HG03066 (cell line): ENCODE results near the gene CCDC157.
A peak's percentile ranks its signal among the peaks of the same experiment; 100 is the strongest.

Experiments used
- ATAC-seq: cut with Tn5 transposase; IDR thresholded peaks from one replicate; pipeline ENCODE4 v1.9.1; 2021; ENCODE audit warnings: low read depth; ENCODE audit not compliant: unreplicated experiment

The CCDC157 gene

GRCh38 chr22:30356449-30357235 is at the start of gene CCDC157, which contains the start of gene SF3A1:
Gene CCDC157 (plus strand): TSS chr22:30357007. CDS start chr22:30366001, 8,994 bp downstream.
Gene SF3A1 (minus strand): TSS chr22:30356894. CDS start chr22:30356792, 102 bp downstream.
- peak; percentile 91 for ATAC-seq

DNA sequence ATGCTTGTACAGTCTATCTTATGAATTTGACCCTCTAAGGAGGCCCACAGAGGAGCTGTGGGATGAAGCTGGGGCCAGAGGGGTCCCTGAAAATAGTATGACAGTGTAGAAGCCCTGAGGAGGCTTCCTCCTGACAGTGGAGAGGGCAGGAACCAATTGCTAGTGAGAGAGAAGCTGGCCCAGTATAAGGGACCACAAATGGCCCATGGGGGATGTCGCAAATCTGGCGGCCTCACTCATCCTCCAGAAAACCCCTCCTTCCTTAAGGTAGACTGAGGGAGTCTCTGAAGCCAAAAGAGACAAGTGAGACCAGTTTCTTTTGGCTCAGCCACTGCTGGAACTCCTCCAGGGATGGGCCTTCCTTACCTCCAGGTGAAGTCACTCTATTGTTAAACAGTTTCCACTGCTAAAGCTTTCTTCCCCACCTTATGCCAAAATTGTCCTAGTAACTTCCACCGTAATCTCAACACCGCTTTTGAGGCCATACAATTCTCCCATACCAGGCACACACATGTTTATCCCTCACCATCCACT is 49.7 kb upstream of the CCDC157 start:
- no peak for ATAC-seq

GRCh38 chr22:30308093-30308492 is 48.7 kb upstream of the CCDC157 start:
- ATAC-seq = no peak

- ATAC-seq = no peak
These were observed 48.1 kb upstream of the CCDC157 start for GRCh38 chr22:30308518-30309230.

- ATAC-seq = no peak
These were observed 46.7 kb upstream of the CCDC157 start for GRCh38 chr22:30309951-30310741.

DNA sequence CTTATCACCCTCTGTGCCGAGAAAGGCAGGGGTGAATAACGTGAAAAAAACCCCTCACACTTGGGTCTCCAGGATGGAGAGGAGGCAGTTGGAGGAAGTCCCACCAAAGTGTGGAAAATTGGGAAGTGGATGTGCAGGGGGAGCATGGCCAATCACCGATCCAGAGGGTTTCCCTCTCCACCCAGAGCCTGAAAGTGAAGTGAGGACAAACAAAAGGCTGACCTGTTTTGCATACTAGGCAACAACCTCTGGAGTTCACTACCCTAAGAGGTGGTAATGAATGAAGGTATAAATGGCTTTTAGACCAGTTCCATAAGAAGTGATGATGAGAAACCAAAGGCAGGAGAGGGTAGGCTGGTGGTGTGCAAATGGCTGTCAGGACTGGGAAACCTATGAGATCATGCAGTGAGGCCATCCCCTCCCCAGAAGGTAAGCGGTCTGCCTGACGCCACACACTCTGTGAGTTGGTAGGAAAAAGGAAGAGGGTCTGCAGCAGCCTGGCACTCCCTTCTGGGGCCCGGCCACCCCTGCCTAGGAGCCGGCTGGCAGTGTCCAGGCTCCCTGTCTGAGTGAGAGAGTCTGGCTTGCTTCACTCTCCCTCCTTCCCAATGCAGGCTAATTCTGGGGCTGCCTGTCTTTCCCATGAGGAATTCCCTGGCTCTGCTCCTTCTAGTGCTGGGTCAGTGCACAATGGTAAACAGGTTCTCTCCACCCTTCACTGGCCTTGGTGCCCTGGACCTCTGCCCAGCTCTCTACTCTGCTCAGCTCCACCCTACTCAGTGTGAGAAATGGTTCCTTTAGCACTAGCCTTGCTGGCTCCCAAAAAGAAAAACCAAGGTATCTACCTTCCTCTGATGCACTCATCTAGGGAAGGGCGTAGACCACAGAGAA is 45.7 kb upstream of the CCDC157 start:
- ATAC-seq = no peak

DNA sequence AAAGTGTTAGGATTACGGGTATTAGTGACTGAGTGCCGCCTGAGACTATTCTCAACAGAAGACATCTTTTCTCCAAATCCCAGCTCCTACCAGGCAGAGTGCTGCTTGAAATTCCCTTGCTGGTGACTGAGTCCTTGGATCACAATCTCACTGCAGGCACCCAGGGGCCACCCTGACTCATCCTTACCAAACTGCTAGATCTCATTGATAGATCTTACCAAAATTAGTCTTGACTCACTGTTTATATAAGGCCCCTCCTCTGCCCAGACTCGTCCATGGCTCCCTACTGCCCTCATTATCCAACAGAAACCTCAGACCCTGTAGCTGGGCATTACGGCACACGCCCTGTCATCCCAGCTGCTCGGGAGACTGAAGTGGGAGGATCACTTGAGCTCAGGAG is 44.8 kb upstream of the CCDC157 start:
- ATAC-seq = no peak

- no peak for ATAC-seq
These were observed 43.1 kb upstream of the CCDC157 start for GRCh38 chr22:30313527-30314363.

GRCh38 chr22:30314915-30315314 is 41.9 kb upstream of the CCDC157 start:
- ATAC-seq = no peak

- ATAC-seq = no peak
These were observed 40.7 kb upstream of the CCDC157 start for GRCh38 chr22:30315962-30316576.

- no peak for ATAC-seq
These were observed 39.0 kb upstream of the CCDC157 start for GRCh38 chr22:30317778-30318177.

DNA sequence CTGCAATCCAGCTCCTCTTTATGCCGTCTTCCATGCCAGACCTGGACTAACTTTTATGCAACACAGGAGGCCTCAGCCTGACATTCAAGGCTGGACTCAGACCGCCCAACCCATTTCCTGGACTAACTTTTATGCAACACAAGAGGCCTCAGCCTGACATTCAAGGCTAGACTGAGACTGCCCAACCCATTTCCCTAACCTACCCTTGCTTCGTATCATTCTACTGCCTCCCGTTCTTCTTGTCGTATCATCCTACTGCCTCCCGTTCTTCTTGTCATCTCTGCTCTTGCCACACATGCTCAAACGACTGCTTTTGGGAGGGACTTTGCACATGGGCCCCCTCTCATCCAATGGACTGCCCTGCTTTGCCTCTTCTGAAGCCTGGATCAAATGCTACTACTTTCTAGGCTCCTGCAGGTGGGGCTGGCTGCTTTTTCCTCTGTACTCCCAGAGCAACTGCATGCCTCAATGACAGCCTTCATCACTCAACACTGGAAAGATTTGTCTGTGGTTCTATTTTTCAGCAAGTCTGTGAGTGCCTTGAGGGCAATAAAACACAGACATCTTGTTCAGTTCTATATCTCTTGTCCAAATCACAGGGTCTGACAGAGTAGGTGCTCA is 37.9 kb upstream of the CCDC157 start:
- no peak for ATAC-seq

GRCh38 chr22:30320021-30320556 is 36.7 kb upstream of the CCDC157 start:
- no peak for ATAC-seq

DNA sequence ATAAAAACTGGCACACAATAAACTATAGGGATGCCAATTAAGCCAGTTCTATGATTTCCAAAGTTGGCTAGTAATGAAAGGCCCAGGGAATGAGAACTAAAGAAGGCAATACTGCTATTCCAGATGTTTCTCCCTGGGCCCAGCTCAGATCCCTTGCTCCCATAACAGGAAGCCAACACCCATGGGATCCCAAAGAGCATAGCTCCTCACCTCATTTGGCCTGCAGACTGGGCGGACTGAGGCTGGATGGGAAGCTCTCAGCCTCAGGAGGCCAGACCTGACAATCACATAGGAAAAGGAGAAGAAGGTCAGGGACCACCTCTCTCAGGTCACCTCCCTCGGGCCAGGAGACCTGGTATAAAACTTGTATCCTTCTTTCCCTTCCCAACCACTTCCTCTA is 35.3 kb upstream of the CCDC157 start:
- no peak for ATAC-seq

- ATAC-seq = no peak
These were observed 33.6 kb upstream of the CCDC157 start for GRCh38 chr22:30323246-30323645.

GRCh38 chr22:30324014-30324730 is 32.6 kb upstream of the CCDC157 start:
- no peak for ATAC-seq

DNA sequence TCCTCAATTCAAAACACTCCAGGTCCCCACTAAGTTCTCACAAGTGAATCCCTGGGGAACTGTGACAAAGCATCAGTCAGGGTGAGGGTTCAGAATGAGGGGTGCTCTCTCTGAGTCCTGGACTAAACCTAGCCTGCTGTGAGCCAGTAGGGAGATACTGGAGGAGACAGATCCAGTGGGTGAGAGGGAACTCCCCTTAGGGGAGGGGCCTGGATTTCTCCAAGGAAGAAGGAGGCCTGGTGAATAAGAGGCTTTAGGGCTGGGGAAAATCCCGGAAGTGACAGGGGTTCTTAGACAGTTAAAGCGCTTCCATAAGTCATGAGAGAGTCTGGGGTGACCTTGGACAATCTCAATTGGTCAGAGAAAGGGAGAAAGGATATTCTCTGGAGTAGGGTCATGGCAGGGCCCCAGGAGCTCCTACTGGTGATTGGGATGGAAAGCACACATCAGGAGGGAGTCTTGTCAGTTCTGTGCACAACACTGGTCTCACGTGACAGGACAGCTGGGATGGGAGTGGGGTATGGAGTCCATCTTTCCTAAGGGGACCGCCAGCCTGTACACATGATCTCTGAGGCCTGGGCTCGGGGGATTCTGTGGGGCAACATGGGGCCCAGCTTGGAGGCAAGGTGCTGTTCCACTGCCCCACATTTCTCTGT is 31.6 kb upstream of the CCDC157 start:
- ATAC-seq = no peak
